Measurements from ENCODE around the gene CYP2W1.
"Not testable (repeated sequence)": the region's sequence is repeated elsewhere in the genome, so short reads cannot be mapped to it uniquely, and the experiment has no call there.

Gene CYP2W1

GRCh38 chr7:958221-959200, 24.5 kb upstream of the CYP2W1 start:
- Mint-ChIP-seq H3K4me3 (no peak overlapping the region), H3K9me3 (no peaks in the 10 kb centered on the region), H3K4me1 (ENCODE audit: low read depth) (peaks cover 3% of the 10 kb centered on the region), H3K36me3 (ENCODE audit: low read depth) (no peaks in the 10 kb centered on the region), H3K27me3 (ENCODE audit: low read depth) (peaks cover 11% of the 10 kb centered on the region), H3K27ac (no peak overlapping the region)

GRCh38 chr7:959271-959670, 23.7 kb upstream of the CYP2W1 start:
- Mint-ChIP-seq H3K4me1 (ENCODE audit: low read depth) (peaks cover 3% of the 10 kb centered on the region), H3K4me3 (no peak overlapping the region), H3K27ac (no peak overlapping the region), H3K9me3 (no peaks in the 10 kb centered on the region), H3K36me3 (ENCODE audit: low read depth) (no peaks in the 10 kb centered on the region), H3K27me3 (ENCODE audit: low read depth) (peaks cover 13% of the 10 kb centered on the region)

GRCh38 chr7:959740-960139, 23.2 kb upstream of the CYP2W1 start:
- H3K9me3 Mint-ChIP-seq; H3K4me1 Mint-ChIP-seq (ENCODE audit: low read depth); H3K36me3 Mint-ChIP-seq (ENCODE audit: low read depth); H3K4me3 Mint-ChIP-seq; H3K27ac Mint-ChIP-seq: not testable (repeated sequence)
- peaks cover 13% of the 10 kb centered on the region for H3K27me3 Mint-ChIP-seq (ENCODE audit: low read depth)

GRCh38 chr7:960269-960871, 22.6 kb upstream of the CYP2W1 start:
- Mint-ChIP-seq H3K9me3 (no peaks in the 10 kb centered on the region), H3K4me1 (ENCODE audit: low read depth) (peaks cover under 1% of the 10 kb centered on the region), H3K27me3 (ENCODE audit: low read depth) (peaks cover 9% of the 10 kb centered on the region), H3K27ac (no peak overlapping the region), H3K36me3 (ENCODE audit: low read depth) (no peaks in the 10 kb centered on the region), H3K4me3 (no peak overlapping the region)

- not testable (repeated sequence) for H3K27ac Mint-ChIP-seq; H3K36me3 Mint-ChIP-seq (ENCODE audit: low read depth); H3K9me3 Mint-ChIP-seq; H3K4me1 Mint-ChIP-seq (ENCODE audit: low read depth); H3K27me3 Mint-ChIP-seq (ENCODE audit: low read depth); H3K4me3 Mint-ChIP-seq
Measured at GRCh38 chr7:960972-961371, 22.0 kb upstream of the CYP2W1 start.

GRCh38 chr7:961546-962400, 21.2 kb upstream of the CYP2W1 start:
- Mint-ChIP-seq H3K27ac (no peak overlapping the region), H3K4me3 (no peak overlapping the region), H3K9me3 (no peaks in the 10 kb centered on the region), H3K4me1 (ENCODE audit: low read depth) (peaks cover 3% of the 10 kb centered on the region), H3K27me3 (ENCODE audit: low read depth) (peaks cover 4% of the 10 kb centered on the region), H3K36me3 (ENCODE audit: low read depth) (peaks cover 5% of the 10 kb centered on the region)

- Mint-ChIP-seq H3K36me3 (ENCODE audit: low read depth) (peaks cover 11% of the 10 kb centered on the region), H3K27me3 (ENCODE audit: low read depth) (peaks cover 4% of the 10 kb centered on the region), H3K27ac (no peak overlapping the region), H3K9me3 (no peaks in the 10 kb centered on the region), H3K4me3 (no peak overlapping the region), H3K4me1 (ENCODE audit: low read depth) (peaks cover 3% of the 10 kb centered on the region)
Measured at GRCh38 chr7:962401-963081, 20.4 kb upstream of the CYP2W1 start.

GRCh38 chr7:963236-964078, 19.5 kb upstream of the CYP2W1 start:
- no peak overlapping the region for H3K27ac Mint-ChIP-seq
- no peaks in the 10 kb centered on the region for H3K9me3 Mint-ChIP-seq
- H3K36me3 Mint-ChIP-seq (ENCODE audit: low read depth): peaks cover 16% of the 10 kb centered on the region
- H3K27me3 Mint-ChIP-seq (ENCODE audit: low read depth): peaks cover 4% of the 10 kb centered on the region
- H3K4me3 Mint-ChIP-seq: no peak overlapping the region
- H3K4me1 Mint-ChIP-seq (ENCODE audit: low read depth): peaks cover 3% of the 10 kb centered on the region

GRCh38 chr7:964401-965231, 18.4 kb upstream of the CYP2W1 start:
- H3K9me3 Mint-ChIP-seq: no peaks in the 10 kb centered on the region
- no peak overlapping the region for H3K4me3 Mint-ChIP-seq
- H3K27me3 Mint-ChIP-seq (ENCODE audit: low read depth): peaks cover 4% of the 10 kb centered on the region
- no peak overlapping the region for H3K27ac Mint-ChIP-seq
- peaks cover 3% of the 10 kb centered on the region for H3K4me1 Mint-ChIP-seq (ENCODE audit: low read depth)
- H3K36me3 Mint-ChIP-seq (ENCODE audit: low read depth): peaks cover 16% of the 10 kb centered on the region

- Mint-ChIP-seq H3K4me3 (no peak overlapping the region), H3K27ac (no peak overlapping the region), H3K36me3 (ENCODE audit: low read depth) (peaks cover 21% of the 10 kb centered on the region), H3K4me1 (ENCODE audit: low read depth) (peaks cover 7% of the 10 kb centered on the region), H3K27me3 (ENCODE audit: low read depth) (peaks cover 4% of the 10 kb centered on the region), H3K9me3 (no peaks in the 10 kb centered on the region)
Measured at GRCh38 chr7:966291-967069, 16.5 kb upstream of the CYP2W1 start.

GRCh38 chr7:967361-968082, 15.5 kb upstream of the CYP2W1 start:
- Mint-ChIP-seq H3K36me3 (ENCODE audit: low read depth) (peaks cover 28% of the 10 kb centered on the region), H3K27me3 (ENCODE audit: low read depth) (peaks cover 4% of the 10 kb centered on the region), H3K4me3 (no peak overlapping the region), H3K4me1 (ENCODE audit: low read depth) (peaks cover 12% of the 10 kb centered on the region), H3K9me3 (no peaks in the 10 kb centered on the region), H3K27ac (no peak overlapping the region)
